ENCODE measurements around the gene LPP.

DNA sequence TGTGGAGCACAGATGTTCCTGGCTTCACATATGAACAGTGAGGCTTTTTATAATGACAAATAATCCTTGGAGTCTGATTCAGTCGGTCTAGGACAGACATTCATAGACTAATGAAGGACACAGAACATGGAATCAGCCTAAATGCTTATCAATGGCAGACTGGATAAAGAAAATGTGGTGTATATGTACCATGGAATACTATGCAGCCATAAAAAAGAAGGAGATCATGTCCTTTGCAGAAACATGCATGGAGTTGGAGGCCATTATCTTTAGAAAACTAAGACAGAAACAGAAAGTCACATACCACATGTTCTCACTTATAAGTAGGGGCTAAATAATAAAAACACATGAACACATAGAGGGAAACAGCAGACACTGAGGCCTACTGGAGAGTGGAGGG lies 19.9 kb upstream of the LPP start:
- TF ChIP-seq EZH2 (IDR thresholded peaks at IDR 0.05; ENCODE audit: borderline replicate concordance, control insufficient read depth, low read depth, low read length) (no peak), YBX1 (IDR thresholded peaks at IDR 0.05) (no peak), CBX5 (IDR thresholded peaks at IDR 0.05; ENCODE audit: low read depth) (no peak)
- TF ChIP-seq, protein P1, sequence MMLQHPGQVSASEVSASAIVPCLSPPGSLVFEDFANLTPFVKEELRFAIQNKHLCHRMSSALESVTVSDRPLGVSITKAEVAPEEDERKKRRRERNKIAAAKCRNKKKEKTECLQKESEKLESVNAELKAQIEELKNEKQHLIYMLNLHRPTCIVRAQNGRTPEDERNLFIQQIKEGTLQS (IDR thresholded peaks at IDR 0.05; ENCODE audit: borderline replicate concordance, extremely low read depth, low read depth, low read length): no peak

All from GM12878 (cell line).